GM12891 (cell line): ENCODE results near the gene ZMYND15.

Experiments used
- POLR2A ChIP-seq: IDR thresholded peaks from 2 replicates; pipeline ENCODE4 v1.6.1; 2011; ENCODE audit warnings: low read depth, low read length, control low read depth
- POU2F2 ChIP-seq: IDR thresholded peaks from 2 replicates; pipeline ENCODE4 v1.6.1; 2011; ENCODE audit warnings: low read depth, mild to moderate bottlenecking, control low read depth, low read length, moderate library complexity

- TF ChIP-seq POU2F2 (no peak), POLR2A (no peak)
Measured at GRCh38 chr17:4782652-4783051, 43.0 kb downstream of the ZMYND15 start.
